Measurements from ENCODE around the gene SLC35G3. TPM values are rescaled to one million over a fixed set of nuclear protein-coding genes. Genes with fewer than 3 reads are reported as not detected.
"Not testable (repeated sequence)": the region's sequence is repeated elsewhere in the genome, so short reads cannot be mapped to it uniquely, and the experiment has no call there.

The SLC35G3 gene
- not detected for polyA plus RNA-seq (ENCODE audit: insufficient read length in 3 of 3)

GRCh38 chr17:35194001-35194400, at the start of gene SLC35G3:
SLC35G3 (minus strand) TSS chr17:35194393; CDS start chr17:35194307, 86 bp downstream.
- DNase-seq (ENCODE audit: low read depth in 3 of 3, low spot score in 2 of 3) = not testable (repeated sequence)

GRCh38 chr17:35243561-35244340, 49.6 kb upstream of the SLC35G3 start:
- peak; percentile 31 to 49 (median 48) for DNase-seq (ENCODE audit: low read depth in 3 of 3, low spot score in 2 of 3)

GRCh38 chr17:35242805-35243560, 48.8 kb upstream of the SLC35G3 start, which contains the start of gene SLFN5:
SLFN5 (plus strand) TSS chr17:35243072; CDS start chr17:35258691, 15,619 bp downstream.
- DNase-seq (ENCODE audit: low read depth in 3 of 3, low spot score in 2 of 3) = peak; percentile 80 to 87 (median 81)

GRCh38 chr17:35242158-35242804, 48.1 kb upstream of the SLC35G3 start:
- DNase-seq (ENCODE audit: low read depth in 3 of 3, low spot score in 2 of 3) = peak; percentile 48 to 69 (median 54)

- no peak for DNase-seq (ENCODE audit: low read depth in 3 of 3, low spot score in 2 of 3)
Measured at GRCh38 chr17:35241520-35241919, 47.3 kb upstream of the SLC35G3 start.

- no peak for DNase-seq (ENCODE audit: low read depth in 3 of 3, low spot score in 2 of 3)
Measured at GRCh38 chr17:35240861-35241260, 46.7 kb upstream of the SLC35G3 start.

- no peak for DNase-seq (ENCODE audit: low read depth in 3 of 3, low spot score in 2 of 3)
Measured at GRCh38 chr17:35239823-35240222, 45.6 kb upstream of the SLC35G3 start.

GRCh38 chr17:35238821-35239220, 44.6 kb upstream of the SLC35G3 start:
- no peak for DNase-seq (ENCODE audit: low read depth in 3 of 3, low spot score in 2 of 3)

- no peak for DNase-seq (ENCODE audit: low read depth in 3 of 3, low spot score in 2 of 3)
Measured at GRCh38 chr17:35236821-35237220, 42.6 kb upstream of the SLC35G3 start.

- DNase-seq (ENCODE audit: low read depth in 3 of 3, low spot score in 2 of 3) = no peak
Measured at GRCh38 chr17:35235917-35236316, 41.7 kb upstream of the SLC35G3 start.

- no peak for DNase-seq (ENCODE audit: low read depth in 3 of 3, low spot score in 2 of 3)
Measured at GRCh38 chr17:35235289-35235688, 41.1 kb upstream of the SLC35G3 start.

- not testable (repeated sequence) for DNase-seq (ENCODE audit: low read depth in 3 of 3, low spot score in 2 of 3)
Measured at GRCh38 chr17:35234315-35234714, 40.1 kb upstream of the SLC35G3 start.

- DNase-seq (ENCODE audit: low read depth in 3 of 3, low spot score in 2 of 3) = no peak
Measured at GRCh38 chr17:35229638-35230037, 35.4 kb upstream of the SLC35G3 start.

GRCh38 chr17:35227546-35227945, 33.4 kb upstream of the SLC35G3 start:
- DNase-seq (ENCODE audit: low read depth in 3 of 3, low spot score in 2 of 3) = no peak

GRCh38 chr17:35224436-35224835, 30.2 kb upstream of the SLC35G3 start:
- no peak for DNase-seq (ENCODE audit: low read depth in 3 of 3, low spot score in 2 of 3)

- DNase-seq (ENCODE audit: low read depth in 3 of 3, low spot score in 2 of 3) = no peak
Measured at GRCh38 chr17:35222452-35222851, 28.3 kb upstream of the SLC35G3 start.

- no peak for DNase-seq (ENCODE audit: low read depth in 3 of 3, low spot score in 2 of 3)
Measured at GRCh38 chr17:35218915-35219314, 24.7 kb upstream of the SLC35G3 start.

- DNase-seq (ENCODE audit: low read depth in 3 of 3, low spot score in 2 of 3) = no peak
Measured at GRCh38 chr17:35217107-35217506, 22.9 kb upstream of the SLC35G3 start.

GRCh38 chr17:35214631-35215273, 20.6 kb upstream of the SLC35G3 start:
- DNase-seq (ENCODE audit: low read depth in 3 of 3, low spot score in 2 of 3) = no peak

- DNase-seq (ENCODE audit: low read depth in 3 of 3, low spot score in 2 of 3) = no peak
Measured at GRCh38 chr17:35214192-35214591, 20.0 kb upstream of the SLC35G3 start.

Measured in right renal cortex interstitium (tissue), 3 donors.